Lower leg skin (tissue), 4 donors: ENCODE data around the gene BANF2. TPM values are rescaled to one million over a fixed set of nuclear protein-coding genes. Genes with fewer than 3 reads are reported as not detected.
"Not testable (repeated sequence)": the region's sequence is repeated elsewhere in the genome, so short reads cannot be mapped to it uniquely, and the experiment has no call there.

ENCODE experiments used
- DNase-seq, 2 donors: peaks; one replicate each; pipeline ENCODE4 v3.0.0-alpha.2; 2019; ENCODE audit warnings: low spot score in 2 of 2
- H3K4me3 ChIP-seq: fragments of 200-600 bp; sonication (generic); 2 replicates; pipeline ENCODE4 v1.5.1; 2017; ENCODE audit warnings: mild to moderate bottlenecking, low read depth; ENCODE audit not compliant: poor library complexity, severe bottlenecking
- POLR2A ChIP-seq, 2 donors: fragments of 450-650 bp; IDR thresholded peaks; one replicate each; pipeline ENCODE4 v1.6.1; 2016 to 2017; ENCODE audit warnings: antibody characterized with exemption in 2 of 2, mild to moderate bottlenecking in 1 of 2, moderate library complexity in 1 of 2
- WGBS, 2 donors: methylation state at CpG; one replicate each; pipeline ENCODE4 v1.1.5; 2018; 5-methylcytosine and 5-hydroxymethylcytosine counted together
- intact Hi-C: fragments of 100-400 bp; cut with DNase I; formaldehyde crosslinking; loops from one replicate; pipeline ENCODE4 v1.15.0; 2023; ENCODE audit warnings: low total_unique reads
- total RNA-seq, 4 donors: library from RNA; depleted of rRNA; stranded (reverse); fragments of >200 nt; gene quantifications; one replicate each; pipeline ENCODE4 v1.1.0, GENCODE V29; 2016
- TF ChIP-seq, protein P1 (sequence below), 3 donors: fragments of 450-650 bp; IDR thresholded peaks; one replicate each; pipeline ENCODE4 v1.5.1; 2016; ENCODE audit warnings: antibody characterized with exemption in 3 of 3, mild to moderate bottlenecking in 3 of 3, moderate library complexity in 2 of 3

Gene BANF2
- total RNA-seq, 4 donors from 2014 or later, result not detected

DNA sequence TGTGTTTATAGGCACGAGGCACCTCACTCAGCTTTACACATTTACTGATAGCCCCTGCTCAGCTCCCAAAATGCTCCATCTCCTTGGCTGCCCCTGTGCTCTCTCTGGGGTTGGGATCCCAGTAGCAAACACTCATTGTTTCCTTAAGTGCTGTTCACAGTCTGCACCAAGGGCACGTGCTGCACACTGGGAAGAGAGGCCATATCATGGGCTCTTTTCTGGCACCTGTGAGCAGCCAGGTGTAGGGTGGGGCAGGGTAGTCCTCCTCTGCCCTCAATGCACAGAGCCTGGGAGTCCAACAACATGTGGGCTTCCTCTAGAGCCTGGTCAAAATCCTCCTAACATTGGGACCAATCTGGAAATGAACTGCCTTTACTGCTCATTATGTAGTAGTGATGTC, 67.9 kb downstream of the BANF2 start:
- H3K4me3 ChIP-seq, result no peak overlapping the region
- DNase-seq, result no peak
- 67 to 74% methylated on average over 2 of the region's 2 CpGs for whole genome bisulfite sequencing, 2 donors
- intact Hi-C loops, result no loop called here
- no peak for TF ChIP-seq POLR2A (IDR thresholded peaks at IDR 0.05)
- TF ChIP-seq, protein P1, sequence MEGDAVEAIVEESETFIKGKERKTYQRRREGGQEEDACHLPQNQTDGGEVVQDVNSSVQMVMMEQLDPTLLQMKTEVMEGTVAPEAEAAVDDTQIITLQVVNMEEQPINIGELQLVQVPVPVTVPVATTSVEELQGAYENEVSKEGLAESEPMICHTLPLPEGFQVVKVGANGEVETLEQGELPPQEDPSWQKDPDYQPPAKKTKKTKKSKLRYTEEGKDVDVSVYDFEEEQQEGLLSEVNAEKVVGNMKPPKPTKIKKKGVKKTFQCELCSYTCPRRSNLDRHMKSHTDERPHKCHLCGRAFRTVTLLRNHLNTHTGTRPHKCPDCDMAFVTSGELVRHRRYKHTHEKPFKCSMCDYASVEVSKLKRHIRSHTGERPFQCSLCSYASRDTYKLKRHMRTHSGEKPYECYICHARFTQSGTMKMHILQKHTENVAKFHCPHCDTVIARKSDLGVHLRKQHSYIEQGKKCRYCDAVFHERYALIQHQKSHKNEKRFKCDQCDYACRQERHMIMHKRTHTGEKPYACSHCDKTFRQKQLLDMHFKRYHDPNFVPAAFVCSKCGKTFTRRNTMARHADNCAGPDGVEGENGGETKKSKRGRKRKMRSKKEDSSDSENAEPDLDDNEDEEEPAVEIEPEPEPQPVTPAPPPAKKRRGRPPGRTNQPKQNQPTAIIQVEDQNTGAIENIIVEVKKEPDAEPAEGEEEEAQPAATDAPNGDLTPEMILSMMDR (IDR thresholded peaks at IDR 0.05), result no peak

GRCh38 chr20:17768271-17768670, 68.5 kb downstream of the BANF2 start:
- TF ChIP-seq POLR2A (IDR thresholded peaks at IDR 0.05), result no peak
- TF ChIP-seq, protein P1 (IDR thresholded peaks at IDR 0.05), result no peak
- no peak overlapping the region for H3K4me3 ChIP-seq
- intact Hi-C loops, result no loop called here
- 64 to 67% methylated on average over 2 of the region's 2 CpGs for WGBS, 2 donors
- no peak for DNase-seq

GRCh38 chr20:17769716-17770115, 70.0 kb downstream of the BANF2 start:
- H3K4me3 ChIP-seq, DNase-seq, intact Hi-C loops: not testable (repeated sequence)
- 92 to 95% methylated on average over 8 of the region's 8 CpGs for WGBS, 2 donors

GRCh38 chr20:17771206-17772004, 71.6 kb downstream of the BANF2 start:
- TF ChIP-seq, protein P1 (IDR thresholded peaks at IDR 0.05), result no peak
- no peak for TF ChIP-seq POLR2A (IDR thresholded peaks at IDR 0.05)
- no peak overlapping the region for H3K4me3 ChIP-seq
- no peak for DNase-seq
- 55 to 65% methylated on average over 19 of the region's 19 CpGs for WGBS, 2 donors
- intact Hi-C loops, result no loop called here

- 55 to 56% methylated on average over 3 of the region's 3 CpGs for WGBS, 2 donors
- no peak for DNase-seq
These were observed 72.2 kb downstream of the BANF2 start for GRCh38 chr20:17772005-17772343.

DNA sequence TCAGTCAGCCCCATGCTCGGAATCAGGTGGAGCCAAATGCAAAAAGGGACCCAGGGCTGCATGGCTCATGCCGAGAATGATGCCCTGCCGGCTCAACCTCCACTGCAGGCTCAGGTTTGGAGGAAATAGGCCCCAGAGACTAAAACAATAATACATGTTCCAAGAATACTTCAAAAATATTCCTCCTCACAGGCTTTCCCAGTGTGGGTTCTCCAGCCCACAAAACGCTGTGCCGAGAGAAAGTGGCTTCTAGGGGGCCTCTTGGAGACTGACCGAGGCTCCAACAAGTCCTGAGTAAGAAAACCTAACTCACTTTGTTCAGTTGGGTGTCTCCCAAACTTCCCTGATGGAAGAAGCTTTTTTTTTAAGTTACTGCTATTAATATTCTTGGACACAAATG, 73.9 kb downstream of the BANF2 start:
- no peak for TF ChIP-seq POLR2A (IDR thresholded peaks at IDR 0.05)
- TF ChIP-seq, protein P1 (IDR thresholded peaks at IDR 0.05), result no peak
- intact Hi-C loops, result no loop called here
- DNase-seq, result no peak
- H3K4me3 ChIP-seq, result no peak overlapping the region
- 82% methylated on average over 6 of the region's 6 CpGs for WGBS, 2 donors

More at GRCh38 chr20:17772005-17772343, 72.2 kb downstream of the BANF2 start:
- TF ChIP-seq, protein P1 (IDR thresholded peaks at IDR 0.05), result peak in 1 of 3 donors; percentile 19
- TF ChIP-seq POLR2A (IDR thresholded peaks at IDR 0.05), result no peak
- intact Hi-C loops, result no loop called here
- no peak overlapping the region for H3K4me3 ChIP-seq
